IMR-90 (cell line): ENCODE results near the gene JAKMIP2.

ENCODE experiments used
- BHLHE40 ChIP-seq: fragments of 150-350 bp; IDR thresholded peaks from 2 replicates; pipeline ENCODE4 v1.6.1; 2016; ENCODE audit warnings: mild to moderate bottlenecking, low read depth, low read length
- CEBPB ChIP-seq: IDR thresholded peaks from 2 replicates; pipeline ENCODE4 v1.6.1; 2012; ENCODE audit warnings: low read depth, low read length, improper control_type of control experiment
- MAZ ChIP-seq: IDR thresholded peaks from 2 replicates; pipeline ENCODE4 v1.6.1; 2012; ENCODE audit warnings: low read depth, mild to moderate bottlenecking, low read length, improper control_type of control experiment, moderate library complexity, borderline replicate concordance
- MXI1 ChIP-seq: IDR thresholded peaks from 2 replicates; pipeline ENCODE4 v1.6.1; 2012; ENCODE audit warnings: low read depth, mild to moderate bottlenecking, low read length, moderate library complexity, borderline replicate concordance
- POLR2A ChIP-seq: IDR thresholded peaks from 2 replicates; pipeline ENCODE4 v1.6.1; 2012; ENCODE audit warnings: mild to moderate bottlenecking, low read depth, low read length
- RAD21 ChIP-seq: IDR thresholded peaks from 2 replicates; pipeline ENCODE4 v1.6.1; 2012; ENCODE audit warnings: low read length, improper control_type of control experiment
- RFX5 ChIP-seq: IDR thresholded peaks from 2 replicates; pipeline ENCODE4 v1.8.0; 2012; ENCODE audit warnings: low read depth, mild to moderate bottlenecking, low read length, moderate library complexity
- SMC3 ChIP-seq: fragments of 150-350 bp; IDR thresholded peaks from 2 replicates; pipeline ENCODE4 v1.6.1; 2016; ENCODE audit warnings: low read depth, mild to moderate bottlenecking, antibody characterized with exemption, low read length, moderate library complexity
- TF ChIP-seq, protein P1 (sequence below): conservative IDR thresholded peaks from 2 replicates; pipeline ENCODE4 v1.5.1; 2012; ENCODE audit warnings: mild to moderate bottlenecking, low read depth, low read length, improper control_type of control experiment
- TF ChIP-seq, protein P2 (sequence below): fragments of 150-350 bp; IDR thresholded peaks from 2 replicates; pipeline ENCODE4 v1.6.1; 2017; ENCODE audit warnings: mild to moderate bottlenecking, antibody characterized with exemption, low read length, low read depth

DNA sequence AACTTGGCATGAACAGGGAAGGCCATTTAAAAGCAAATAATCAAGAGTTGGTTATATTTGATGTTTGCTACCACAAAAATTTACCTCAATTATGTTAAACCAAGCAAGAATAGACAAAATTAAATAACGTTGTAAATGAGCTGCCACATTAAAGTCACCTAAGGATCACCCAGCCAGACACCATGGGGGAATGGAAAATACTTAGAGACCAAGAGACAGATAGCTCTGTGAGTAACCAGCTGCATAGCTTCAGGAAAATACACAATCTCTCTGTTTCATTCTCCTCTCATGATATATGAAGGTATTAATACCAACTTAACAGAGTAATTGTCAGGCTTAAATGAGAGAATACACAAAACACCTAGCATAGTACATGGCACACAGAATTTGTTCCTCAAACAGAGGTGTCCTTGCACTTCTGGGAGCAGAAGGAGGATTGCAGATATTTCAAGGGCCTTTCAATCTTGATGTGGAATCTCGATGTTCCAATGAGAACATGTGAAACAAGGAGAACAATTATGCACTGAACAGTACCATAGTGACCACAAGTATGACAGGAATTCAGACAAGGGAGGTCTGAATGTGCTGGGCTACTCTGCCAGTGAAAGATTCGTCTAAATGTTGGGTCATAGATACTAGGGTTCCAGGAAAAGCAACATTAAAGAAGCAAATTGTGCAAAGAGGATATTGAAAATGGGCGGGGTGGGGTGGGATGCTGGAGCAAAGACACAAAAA, 18.6 kb downstream of the JAKMIP2 start:
- TF ChIP-seq, protein P1, sequence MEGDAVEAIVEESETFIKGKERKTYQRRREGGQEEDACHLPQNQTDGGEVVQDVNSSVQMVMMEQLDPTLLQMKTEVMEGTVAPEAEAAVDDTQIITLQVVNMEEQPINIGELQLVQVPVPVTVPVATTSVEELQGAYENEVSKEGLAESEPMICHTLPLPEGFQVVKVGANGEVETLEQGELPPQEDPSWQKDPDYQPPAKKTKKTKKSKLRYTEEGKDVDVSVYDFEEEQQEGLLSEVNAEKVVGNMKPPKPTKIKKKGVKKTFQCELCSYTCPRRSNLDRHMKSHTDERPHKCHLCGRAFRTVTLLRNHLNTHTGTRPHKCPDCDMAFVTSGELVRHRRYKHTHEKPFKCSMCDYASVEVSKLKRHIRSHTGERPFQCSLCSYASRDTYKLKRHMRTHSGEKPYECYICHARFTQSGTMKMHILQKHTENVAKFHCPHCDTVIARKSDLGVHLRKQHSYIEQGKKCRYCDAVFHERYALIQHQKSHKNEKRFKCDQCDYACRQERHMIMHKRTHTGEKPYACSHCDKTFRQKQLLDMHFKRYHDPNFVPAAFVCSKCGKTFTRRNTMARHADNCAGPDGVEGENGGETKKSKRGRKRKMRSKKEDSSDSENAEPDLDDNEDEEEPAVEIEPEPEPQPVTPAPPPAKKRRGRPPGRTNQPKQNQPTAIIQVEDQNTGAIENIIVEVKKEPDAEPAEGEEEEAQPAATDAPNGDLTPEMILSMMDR = no peak
- TF ChIP-seq POLR2A (no peak), RAD21 (no peak), SMC3 (no peak), BHLHE40 (no peak), MXI1 (no peak), RFX5 (no peak), CEBPB (no peak), MAZ (no peak)
- TF ChIP-seq, protein P2, sequence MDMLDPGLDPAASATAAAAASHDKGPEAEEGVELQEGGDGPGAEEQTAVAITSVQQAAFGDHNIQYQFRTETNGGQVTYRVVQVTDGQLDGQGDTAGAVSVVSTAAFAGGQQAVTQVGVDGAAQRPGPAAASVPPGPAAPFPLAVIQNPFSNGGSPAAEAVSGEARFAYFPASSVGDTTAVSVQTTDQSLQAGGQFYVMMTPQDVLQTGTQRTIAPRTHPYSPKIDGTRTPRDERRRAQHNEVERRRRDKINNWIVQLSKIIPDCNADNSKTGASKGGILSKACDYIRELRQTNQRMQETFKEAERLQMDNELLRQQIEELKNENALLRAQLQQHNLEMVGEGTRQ = no peak
